Hematopoietic multipotent progenitor cell treated with erythropoietin and hydrocortisone succinate and interleukin-3 and kit ligand, for 15 days (in vitro differentiated cells): ENCODE data around the gene YPEL1.
"Not testable (repeated sequence)": the region's sequence is repeated elsewhere in the genome, so short reads cannot be mapped to it uniquely, and the experiment has no call there.

Source experiments
- DNase-seq: peaks from one replicate; pipeline ENCODE4 v3.0.0-alpha.2; 2015; ENCODE audit warnings: low spot score

YPEL1 gene

DNA sequence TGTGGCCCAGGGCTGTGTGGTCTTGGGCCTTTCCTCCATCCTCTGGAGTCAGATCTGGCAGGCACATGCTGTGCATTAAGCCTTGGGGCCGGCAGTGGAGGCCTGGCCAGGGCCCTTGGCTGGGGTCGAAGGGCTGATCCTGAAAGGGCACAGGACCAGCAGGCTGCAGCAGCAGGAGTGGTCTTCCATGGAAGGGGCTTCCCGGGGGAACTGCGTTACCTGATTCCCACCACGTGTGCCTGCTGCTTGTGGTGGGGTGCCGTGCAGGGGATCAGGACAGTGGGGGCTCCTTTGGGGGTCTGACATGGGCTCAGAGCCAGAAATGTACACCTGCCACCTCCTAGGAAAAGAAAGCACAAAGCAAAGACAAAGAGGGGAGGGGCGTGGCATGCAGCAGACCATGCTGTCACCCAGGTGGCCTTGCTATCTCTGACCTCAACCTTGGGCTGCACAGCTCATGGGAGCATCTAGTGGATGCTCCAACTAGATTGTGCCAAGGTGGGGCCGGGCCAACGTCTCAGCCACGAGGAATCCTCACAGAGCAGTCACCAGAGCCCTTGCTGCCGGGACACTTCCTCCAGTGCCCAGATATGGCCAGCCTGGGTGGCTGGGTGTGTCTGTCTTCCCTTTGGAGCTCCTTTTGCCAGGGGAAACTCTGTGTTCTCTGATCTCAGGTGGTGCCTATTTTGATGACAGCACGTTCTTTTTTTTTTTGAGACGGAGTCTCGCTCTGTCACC, 17.9 kb upstream of the YPEL1 start:
- no peak for DNase-seq

DNA sequence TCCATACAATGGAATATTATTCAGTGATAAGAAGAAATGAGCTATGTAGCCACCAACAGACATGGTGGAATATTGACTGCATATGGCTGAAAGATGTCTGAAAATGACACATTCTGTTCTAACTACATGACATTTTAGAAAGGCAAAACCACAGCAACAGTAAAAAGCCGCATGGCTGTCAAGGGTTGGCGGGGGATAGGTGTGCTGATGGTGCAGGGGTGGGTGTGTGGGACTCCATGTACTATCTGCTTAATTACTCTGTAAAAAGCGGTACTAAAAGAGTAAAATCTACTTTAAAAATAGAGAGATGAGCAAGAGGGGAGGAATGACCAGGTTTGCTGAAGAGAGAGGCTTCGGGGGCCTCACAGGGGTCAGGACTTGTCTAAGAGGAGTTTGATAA, 16.7 kb upstream of the YPEL1 start:
- no peak for DNase-seq

DNA sequence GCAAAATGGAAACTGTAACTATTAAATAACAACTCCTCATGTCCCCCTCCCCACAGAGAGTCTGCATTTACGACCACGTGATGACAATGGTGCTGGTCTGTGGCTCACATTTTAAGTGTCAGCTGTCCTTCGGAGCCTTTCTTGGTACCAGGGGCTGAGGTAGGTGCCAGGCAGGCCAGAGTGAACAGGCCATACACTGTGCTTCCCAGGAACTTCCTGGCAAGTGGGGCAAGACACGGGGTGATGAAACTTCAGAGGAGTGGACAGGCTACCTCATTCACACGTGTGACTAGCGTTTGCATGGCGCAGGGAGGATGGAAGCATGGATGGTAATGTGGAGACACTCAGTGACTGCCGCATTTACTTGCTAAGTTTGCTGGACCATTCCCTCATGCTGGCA, 10.4 kb upstream of the YPEL1 start:
- DNase-seq = no peak

DNA sequence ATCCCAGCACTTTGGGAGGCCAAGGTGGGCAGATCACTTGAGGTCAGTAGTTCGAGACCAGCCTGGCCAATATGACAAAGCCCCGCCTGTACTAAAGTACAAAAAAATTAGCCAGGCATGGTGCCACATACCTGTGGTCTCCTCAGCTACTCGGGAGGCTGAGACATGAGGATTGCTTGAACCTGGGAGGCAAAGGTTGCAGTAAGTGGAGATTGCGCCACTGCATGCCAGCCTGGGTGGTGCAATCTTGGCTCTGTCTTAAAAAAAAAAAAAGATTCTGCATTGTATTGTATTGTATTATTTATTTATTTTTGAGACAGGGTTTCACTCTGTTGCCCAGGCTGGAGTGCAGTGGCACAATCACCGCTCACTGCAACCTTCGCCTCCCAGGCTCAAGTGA, 9.3 kb upstream of the YPEL1 start:
- DNase-seq = not testable (repeated sequence)

DNA sequence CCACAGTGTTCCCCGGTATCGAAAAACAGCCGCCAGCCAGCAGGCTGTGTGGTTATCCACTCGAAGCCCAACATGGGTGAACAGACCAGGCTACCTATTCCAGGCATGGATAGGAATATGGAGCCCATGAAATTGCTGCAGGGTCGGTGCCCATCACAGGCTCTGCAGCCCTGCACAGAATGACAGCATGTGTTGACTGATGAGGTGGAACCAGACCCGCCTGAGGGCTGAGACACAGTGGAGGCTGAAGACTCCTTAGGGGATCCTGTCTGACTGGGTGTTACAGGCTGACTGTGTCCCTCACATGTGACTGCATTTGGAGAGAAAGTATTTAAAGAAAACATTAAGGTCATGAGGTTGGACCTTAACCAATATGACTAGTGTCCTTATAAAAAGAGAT, 6.2 kb upstream of the YPEL1 start:
- no peak for DNase-seq

DNA sequence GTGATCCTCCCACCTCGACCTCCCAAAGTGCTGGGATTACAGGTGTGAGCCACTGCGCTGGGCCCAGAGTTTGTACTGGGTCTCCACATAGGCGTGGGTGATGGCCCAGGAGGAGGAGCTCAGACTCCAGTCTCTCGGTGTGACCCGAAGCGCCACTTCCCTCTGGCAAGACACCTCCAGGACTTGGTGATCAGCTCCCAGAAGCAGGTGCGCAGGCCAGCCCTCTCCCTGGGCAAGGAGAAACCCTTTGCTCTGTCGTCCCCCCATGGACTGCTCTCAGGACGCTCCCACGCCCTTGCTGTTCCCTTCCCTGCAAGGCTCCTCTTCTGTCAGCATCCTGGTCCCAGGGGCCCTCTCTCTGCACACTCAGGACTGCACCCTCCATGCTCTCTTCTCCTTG, 5.5 kb upstream of the YPEL1 start:
- DNase-seq = no peak

DNA sequence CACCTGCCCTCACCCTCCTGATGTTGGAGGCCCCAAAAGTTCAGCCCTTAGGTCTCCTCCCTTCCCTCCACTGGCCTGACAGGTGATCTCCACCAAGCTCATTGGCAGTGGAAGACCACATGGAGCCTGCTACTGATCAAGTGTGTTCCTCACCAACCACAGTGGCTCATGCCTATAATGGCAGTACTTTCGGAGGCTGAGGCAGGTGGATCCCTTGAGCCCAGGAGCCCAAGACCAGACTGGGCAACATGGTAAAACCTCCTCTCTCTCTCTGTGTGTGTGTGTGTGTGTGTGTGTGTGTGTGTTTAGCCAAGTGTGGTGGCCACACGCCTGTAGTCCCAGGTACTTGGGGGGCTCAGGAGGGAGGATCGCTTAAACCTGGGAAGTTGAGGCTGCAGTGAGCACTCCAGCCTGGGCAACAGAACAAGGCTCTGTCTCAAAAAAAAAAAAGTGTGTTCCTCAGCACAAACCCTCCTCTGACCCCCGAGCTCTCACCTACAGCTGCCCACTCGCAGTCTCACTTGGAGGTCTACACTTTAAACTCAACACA, 4.3 kb upstream of the YPEL1 start:
- DNase-seq = no peak

DNA sequence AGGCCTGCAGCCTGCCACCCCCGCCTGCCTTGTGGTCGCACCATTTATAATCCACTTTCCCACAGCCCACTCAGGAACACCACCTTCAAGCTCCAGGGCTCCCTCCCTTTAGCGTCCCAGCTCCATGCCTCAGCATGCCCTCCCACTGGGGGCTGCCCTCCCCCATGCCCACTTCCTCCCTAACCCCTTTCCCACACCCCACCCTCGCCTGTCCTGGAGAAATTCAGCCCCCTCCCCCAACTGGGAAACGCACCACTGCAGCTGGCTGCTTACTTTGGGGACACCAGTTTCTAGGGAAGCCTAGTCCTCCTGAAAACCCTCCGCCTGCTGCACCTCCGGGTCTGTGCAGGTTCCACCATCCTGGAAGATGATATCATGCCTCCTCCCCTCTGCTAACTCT, 3.4 kb upstream of the YPEL1 start:
- no peak for DNase-seq

DNA sequence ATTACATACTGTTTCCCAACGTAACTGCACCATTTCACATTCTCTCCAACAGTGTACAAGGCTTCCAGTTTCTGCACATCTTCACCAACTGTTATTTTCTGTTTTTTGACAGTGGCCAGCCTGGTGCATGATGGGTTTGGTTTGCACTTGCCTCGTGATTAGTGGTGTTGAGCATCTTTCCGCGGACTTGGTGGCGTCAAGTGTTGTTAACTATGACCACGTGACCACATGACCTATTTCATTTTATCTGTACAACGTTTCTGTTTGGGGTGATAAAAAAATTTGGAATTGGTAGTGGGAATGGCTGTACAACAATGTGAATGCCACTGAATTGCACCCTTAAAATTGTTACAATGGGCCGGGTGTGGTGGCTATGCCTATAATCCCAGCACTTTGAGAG, 2.5 kb upstream of the YPEL1 start:
- no peak for DNase-seq

DNA sequence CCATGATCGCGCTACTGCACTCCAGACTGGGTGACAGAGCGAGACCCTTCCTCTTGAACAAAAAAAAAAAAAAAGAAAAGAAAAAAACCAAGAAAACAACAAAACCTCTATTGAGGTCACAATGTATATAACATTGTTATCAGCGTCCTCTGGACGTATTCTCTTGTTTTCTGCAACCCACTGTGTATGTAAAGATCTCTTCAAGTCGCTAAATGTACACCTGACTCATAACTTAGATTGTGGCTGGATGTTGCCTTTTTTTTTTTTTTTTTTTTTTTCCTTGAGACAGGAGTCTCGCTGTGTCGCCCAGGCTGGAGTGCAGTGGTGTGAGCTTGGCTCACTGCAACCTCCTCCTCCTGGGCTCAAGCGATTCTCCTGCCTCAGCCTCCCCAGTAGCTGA, 1.4 kb upstream of the YPEL1 start:
- no peak for DNase-seq

DNA sequence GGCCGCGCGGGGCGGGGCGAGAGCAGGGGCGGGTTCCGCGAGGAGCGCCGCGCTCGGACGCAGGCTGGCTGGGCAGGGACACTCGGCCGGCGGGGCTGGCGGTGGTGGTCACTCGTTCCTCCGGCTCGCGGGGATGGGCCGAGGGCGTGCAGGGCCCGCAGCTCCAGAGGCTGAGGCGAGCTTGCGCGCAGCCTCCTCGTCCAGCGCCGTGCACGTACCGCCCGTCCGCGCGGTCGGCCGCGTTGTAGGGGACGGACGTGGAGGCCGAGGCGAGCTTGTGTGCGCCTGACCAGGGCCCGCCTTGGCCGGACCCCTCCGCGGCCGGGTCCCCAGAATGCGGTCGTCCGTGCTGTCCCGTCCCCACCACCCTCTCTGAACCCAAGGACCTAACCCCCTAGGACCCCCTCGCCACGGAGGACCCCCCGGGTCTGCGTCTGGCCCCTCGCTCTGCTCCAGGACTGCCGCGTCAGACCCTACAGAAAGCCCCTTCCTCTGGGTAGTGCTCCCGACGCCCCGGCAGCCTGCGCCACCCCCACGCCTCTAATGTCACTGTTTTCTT, 569 bp upstream of the YPEL1 start:
- no peak for DNase-seq

DNA sequence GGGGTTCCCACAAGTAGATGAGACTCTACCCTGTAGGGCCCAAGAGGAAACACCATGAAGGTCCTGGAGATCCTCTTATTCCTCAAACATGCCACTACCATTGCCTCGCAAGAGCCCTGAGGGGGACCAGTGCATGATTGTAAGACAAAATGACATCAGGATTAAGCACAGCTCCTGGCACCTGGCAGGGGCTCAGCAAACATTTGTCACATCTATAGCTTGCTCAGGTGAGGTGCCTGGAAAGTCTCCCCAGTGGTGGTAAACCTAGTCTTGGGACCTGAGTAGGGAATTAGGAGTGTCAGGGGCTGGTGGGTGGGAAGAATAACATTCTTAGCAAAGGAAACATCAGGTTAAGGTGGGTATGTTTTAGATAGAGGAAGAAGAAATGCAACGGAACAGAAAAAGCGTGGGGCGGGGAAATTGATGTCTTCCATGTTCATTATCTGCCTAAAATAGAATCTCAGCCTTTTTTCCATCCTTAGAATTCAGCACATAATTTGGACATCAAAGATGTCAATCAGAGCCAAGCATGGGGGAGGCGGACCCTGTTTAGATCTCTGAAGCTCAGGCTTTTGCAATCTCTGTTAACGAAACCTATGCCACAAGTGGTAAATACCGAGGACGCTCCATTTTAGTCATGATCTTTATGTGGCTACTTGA, 924 bp downstream of the YPEL1 start:
- no peak for DNase-seq

DNA sequence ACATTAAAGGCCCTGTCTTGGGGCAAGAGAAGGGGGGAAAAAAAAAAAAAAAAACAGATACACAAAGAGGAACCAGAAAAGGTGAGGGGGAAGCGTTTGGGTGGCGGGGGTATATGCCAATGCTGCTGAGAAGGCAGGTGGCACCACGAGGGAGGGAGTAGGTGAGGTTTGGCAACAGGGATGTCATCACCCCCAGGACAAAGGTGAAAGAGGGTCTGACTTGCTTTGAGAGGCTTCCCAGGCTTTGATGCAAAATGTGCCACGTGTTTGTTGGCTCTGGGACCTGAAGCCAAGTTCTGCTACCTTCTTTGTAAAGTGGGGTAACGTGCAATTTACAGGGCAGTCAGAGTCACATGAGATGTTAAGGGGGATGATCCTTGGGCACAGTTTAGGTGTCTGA, 4.1 kb downstream of the YPEL1 start:
- DNase-seq = no peak

DNA sequence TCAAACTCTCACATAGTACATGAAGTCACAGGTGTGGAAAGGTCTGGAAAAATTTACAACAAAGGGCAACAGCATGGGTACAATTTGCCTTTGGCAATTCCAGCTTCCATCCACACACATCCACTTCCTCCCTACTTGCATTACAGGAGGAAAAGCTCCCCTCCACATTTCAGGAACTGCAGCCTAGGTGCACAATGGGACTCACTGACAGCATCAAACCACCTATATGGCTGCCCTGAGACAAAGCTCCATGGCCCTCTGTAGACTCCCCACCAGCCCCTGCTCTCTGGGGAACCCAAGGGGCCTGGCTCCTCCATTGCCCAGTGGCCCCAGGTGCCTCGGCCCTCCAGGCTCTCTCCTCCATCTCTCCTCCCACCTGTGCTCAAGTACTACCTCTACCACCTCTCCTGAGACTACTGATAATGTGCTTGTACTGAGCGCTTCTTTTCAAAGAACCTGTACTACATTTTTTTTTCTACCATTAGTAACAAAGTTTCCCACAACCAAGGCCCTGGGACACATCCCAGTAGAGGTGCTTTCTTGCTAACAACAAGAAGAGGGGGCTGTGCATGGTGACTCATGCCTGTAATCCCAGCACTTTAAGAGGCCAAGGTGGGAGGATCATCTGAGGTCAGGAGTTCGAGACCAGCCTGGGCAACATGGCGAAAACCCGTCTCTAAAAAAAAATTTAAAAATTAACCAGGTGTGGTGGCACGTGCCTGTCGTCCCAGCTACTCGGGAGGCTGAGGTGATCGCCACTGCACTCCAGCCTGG, 4.9 kb downstream of the YPEL1 start:
- DNase-seq = no peak

DNA sequence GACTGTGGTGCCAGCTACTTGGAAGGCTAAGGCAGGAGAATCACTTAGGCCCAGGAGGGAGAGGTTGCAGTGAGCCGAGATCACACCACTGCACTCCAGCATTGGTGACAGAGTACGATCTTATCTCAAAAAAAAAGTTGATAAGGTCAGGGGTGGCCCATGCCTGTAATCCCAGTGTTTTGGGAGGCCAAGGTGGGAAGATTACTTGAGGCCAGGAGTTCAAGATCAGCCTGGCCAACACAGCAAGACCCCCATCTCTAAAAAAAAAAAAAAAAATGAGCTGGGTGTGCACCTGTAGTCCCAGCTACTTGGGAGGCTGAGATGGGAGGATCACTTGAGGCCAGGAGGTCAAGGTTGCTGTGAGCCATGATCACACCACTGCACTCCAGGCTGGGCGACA, 6.4 kb downstream of the YPEL1 start:
- DNase-seq = not testable (repeated sequence)

DNA sequence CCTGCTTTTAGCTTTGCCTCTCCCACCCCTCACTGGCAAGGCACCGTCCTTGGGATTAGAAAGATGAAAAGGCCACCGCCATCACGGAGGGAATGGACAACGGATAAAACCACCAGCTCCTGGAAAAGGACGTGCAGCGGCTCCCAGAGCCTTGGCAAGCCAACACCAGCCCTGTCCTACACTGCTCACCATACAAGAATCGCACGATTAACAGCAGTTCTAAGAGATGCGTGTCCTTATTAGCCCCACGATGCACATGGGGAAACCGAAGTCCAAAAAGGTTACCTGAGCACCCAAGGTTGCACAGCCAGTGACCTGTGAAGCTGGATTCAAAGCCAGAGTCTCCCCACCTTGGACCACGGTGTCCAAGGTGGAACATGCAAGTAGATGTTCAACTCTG, 7.3 kb downstream of the YPEL1 start:
- DNase-seq = no peak

DNA sequence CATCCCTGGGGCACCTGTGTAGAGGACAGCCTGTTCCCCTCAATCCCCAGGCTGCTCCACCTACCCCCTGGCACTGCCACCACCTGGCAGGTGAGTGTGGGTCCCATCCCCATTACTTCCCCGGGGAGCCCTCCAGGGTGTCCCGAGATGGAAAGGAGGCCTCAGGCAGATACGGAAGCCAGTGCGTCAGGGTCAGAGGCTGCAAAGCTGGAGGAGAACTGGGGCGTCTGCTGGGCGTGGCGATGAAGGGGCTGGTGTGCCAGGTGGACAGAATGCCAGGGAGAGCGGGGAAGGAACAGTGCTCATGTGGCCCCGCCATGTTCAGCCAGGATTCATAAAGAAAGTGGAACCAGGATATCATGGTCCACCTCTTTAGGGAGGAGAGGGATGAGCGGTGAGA, 7.8 kb downstream of the YPEL1 start:
- DNase-seq = no peak

DNA sequence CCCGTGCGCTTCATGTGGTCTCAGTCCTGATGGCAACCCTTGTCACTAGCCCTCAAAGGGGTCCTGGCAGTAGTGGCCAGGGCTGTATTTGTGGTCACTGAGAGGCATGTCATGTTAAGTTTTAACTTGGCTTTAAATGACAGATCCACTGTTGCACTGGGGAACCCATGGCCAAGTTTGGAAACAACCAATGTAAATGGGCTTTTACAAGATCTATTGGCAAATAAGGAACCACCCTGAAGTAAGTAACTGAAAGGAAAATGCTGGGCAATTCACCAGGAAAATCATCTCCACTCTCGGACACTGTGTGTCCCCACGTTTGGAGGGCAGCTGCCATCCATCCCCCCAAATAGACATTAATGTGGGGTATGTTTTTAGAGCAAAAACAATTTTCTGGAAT, 8.4 kb downstream of the YPEL1 start:
- no peak for DNase-seq

DNA sequence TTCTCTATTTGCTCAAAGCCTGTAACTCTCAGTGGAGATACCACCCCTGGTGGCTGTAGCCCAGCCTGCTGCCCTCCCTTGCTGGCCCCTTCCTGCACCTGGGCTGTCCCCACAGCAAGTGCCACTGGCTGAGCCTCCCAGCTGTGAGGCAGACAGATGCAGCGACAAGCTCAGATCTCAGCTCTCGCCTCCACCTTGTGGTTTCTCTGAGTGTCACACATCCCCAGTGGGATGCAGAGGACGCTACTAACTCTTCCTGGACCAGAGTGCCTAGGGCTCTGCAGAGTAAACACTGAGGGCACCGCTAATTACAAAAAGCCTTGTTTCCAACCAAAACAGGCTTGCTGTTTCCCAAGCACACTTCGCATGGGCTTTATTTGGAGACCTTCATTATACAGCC, 8.9 kb downstream of the YPEL1 start:
- DNase-seq = no peak

DNA sequence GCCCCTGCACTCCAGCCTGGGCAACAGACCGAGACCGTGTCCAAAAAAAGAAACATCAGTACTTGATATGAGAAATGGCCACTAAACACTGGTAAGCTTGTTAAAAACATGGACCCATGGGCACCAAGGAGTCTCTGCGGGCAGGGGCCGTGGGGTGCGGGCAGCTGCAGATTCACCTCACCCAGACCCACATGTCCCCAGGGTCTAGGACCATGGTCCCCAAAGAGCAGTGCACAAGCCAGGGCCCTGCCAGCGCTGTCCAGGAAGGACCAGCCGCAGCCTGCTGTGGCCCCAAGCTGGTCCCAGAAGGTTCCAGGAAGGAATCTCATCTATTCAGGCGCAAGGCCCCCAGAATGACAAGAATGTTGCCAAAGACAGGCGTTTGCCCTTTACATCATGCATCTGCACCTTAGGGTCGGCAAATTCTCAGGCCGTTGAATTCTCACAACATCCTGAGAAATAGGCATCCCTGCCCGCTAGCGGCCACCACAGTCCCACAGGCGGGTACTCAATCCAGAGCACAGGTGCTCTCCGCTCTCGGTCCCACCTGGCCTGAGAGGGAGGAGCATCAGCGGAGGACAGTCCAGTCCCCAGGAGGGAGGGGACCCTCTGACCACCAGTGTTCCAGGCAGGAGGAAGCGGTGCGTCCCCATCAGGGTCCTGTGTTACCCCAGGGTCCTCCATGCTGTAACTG, 9.5 kb downstream of the YPEL1 start:
- DNase-seq = no peak

DNA sequence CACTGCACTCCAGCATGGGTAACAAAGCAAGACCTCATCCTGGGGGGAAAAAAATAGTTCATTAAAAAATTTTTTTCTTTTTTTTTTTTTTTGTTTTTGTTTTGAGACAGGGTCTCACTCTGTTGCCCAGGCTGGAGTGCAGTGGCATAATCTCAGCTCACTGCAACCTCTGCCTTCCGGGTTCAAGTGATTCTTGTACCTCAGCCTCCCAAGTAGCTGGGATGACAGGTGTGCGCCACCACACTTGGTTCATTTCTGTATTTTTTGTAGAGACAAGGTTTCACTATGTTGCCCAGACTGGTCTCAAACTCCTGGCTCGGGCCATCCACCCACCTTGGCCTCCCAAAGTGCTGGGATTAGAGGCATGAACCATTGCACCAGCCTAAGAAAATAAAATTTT, 11.1 kb downstream of the YPEL1 start:
- DNase-seq = not testable (repeated sequence)
